ENCODE results near the gene PACSIN2. TPM values are rescaled to one million over a fixed set of nuclear protein-coding genes. Genes with fewer than 3 reads are reported as not detected.

The PACSIN2 gene
- total and polyA plus RNA-seq, 7 experiments from 2014 or later: 26.6 to 62.5 (median 36.3) TPM

DNA sequence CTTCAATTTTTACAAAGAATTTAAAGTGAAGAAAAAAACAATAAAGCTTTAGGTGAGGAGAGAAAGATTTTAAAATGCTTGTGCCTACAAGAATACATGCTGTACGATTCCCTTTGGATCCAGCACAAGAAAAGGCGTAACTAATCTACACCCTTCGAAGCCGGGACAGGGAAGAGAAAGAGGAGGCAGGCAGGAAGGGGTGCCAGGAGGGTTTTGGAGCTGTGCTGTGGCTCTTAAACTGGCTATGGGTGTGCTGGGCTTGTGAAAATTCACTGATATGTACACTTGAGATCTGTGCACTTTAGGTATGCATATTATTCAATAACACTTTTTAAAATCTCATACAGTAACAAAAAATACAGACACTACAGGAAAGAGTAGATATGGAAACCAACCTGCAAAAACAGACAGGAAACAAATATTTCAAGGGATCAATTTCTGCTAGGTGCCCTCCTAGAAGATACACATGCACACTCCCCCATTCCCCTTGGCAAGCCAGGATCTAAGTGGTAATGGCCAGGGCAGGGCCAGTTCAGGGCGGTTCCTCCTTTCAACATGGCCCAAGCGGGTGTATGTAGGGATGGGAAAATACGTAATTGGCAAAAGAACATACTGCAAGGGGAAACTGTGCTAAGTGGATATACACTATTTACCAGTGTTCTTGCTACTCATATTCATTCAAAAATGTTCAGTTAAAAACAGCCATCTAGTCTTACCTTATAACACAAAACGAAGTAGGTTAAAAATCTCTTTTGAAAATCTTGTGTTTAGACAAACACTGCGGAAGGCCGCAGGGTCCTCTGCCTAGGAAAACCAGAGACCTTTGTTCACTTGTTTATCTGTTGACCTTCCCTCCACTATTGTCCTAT is 54.2 kb downstream of the PACSIN2 start:
- ChIA-PET CTCF (no interaction called here), POLR2A (interaction anchor here (1.2 kb wide), 1 partner anchor 14 kb away, joined by 4 read pairs; no protein-coding TSS in a partner anchor)
- peak overlapping the region in 6 of 10 donors; percentile 2 to 72 (median 27) for H3K4me3 Mint-ChIP-seq
- Histone ChIP-seq H3K36me3 (ENCODE audit: control insufficient read depth in 2 of 3, insufficient read depth in 3 of 3, low read length in 3 of 3) (no peaks in the 10 kb centered on the region), H3K27ac (ENCODE audit: low read depth, low read length) (no peak overlapping the region), H3K4me1 (ENCODE audit: control insufficient read depth in 2 of 2, insufficient read depth in 2 of 2, low read length in 2 of 2) (peaks cover 0 to 23% of the 10 kb centered on the region in 2 donors), H3K27me3 (ENCODE audit: control insufficient read depth in 2 of 2, insufficient read depth in 2 of 2, low read length in 2 of 2) (no peaks in the 10 kb centered on the region), H3K9me3 (ENCODE audit: control insufficient read depth in 2 of 3, low read length in 3 of 3) (no peaks in the 10 kb centered on the region), H3K4me3 (ENCODE audit: low read length) (no peak overlapping the region)
- no peaks in the 10 kb centered on the region for H3K9me3 Mint-ChIP-seq
- peaks cover 43 to 88% (median 79%) of the 10 kb centered on the region in 7 donors for H3K4me1 Mint-ChIP-seq
- H3K27me3 Mint-ChIP-seq: no peaks in the 10 kb centered on the region
- peak overlapping the region in 8 of 9 donors; percentile 40 to 89 (median 64) for H3K27ac Mint-ChIP-seq
- DNase-seq (no peak), ATAC-seq (no peak)
- intact Hi-C loops (cut with micrococcal nuclease): loop anchor here in 1 of 2 donors (5.0 kb wide), 1 partner anchor 57 kb away; the partner anchor contains the start of gene PACSIN2
- peaks cover 2 to 22% (median 6%) of the 10 kb centered on the region in 5 donors for H3K36me3 Mint-ChIP-seq

GRCh38 chr22:42959576-42960509 is 55.1 kb downstream of the PACSIN2 start:
- POLR2A ChIA-PET: interaction anchor here (0.6 to 1.2 kb wide), 2 partner anchors 15 to 40 kb away, joined by 3 to 4 read pairs; no protein-coding TSS in a partner anchor
- Mint-ChIP-seq H3K27ac (peak overlapping the region; percentile 26 to 89 (median 61)), H3K9me3 (no peaks in the 10 kb centered on the region), H3K27me3 (no peaks in the 10 kb centered on the region), H3K4me1 (peaks cover 45 to 89% (median 80%) of the 10 kb centered on the region in 7 donors), H3K36me3 (peaks cover 4 to 20% (median 8%) of the 10 kb centered on the region in 5 donors), H3K4me3 (peak overlapping the region; percentile 45 to 75 (median 52))
- H3K4me1 ChIP-seq (ENCODE audit: control insufficient read depth in 2 of 2, insufficient read depth in 2 of 2, low read length in 2 of 2): peaks cover 0 to 23% of the 10 kb centered on the region in 2 donors
- no peak overlapping the region for H3K4me3 ChIP-seq (ENCODE audit: low read length)
- peak overlapping the region; percentile 43 for H3K27ac ChIP-seq (ENCODE audit: low read depth, low read length)
- peak in 1 of 9 donors; percentile 10 for DNase-seq
- ATAC-seq: peak; percentile 50
- H3K27me3 ChIP-seq (ENCODE audit: control insufficient read depth in 2 of 2, insufficient read depth in 2 of 2, low read length in 2 of 2): no peaks in the 10 kb centered on the region
- CTCF ChIA-PET: interaction anchor here (1.0 kb wide), 1 partner anchor 74 kb away, joined by 3 read pairs; no protein-coding TSS in a partner anchor
- H3K9me3 ChIP-seq (ENCODE audit: control insufficient read depth in 2 of 3, low read length in 3 of 3): no peaks in the 10 kb centered on the region
- no peaks in the 10 kb centered on the region for H3K36me3 ChIP-seq (ENCODE audit: control insufficient read depth in 2 of 3, insufficient read depth in 3 of 3, low read length in 3 of 3)
- intact Hi-C loops (cut with micrococcal nuclease): loop anchor here in 1 of 2 donors (5.0 kb wide), 1 partner anchor 57 kb away; the partner anchor contains the start of gene PACSIN2

- Histone ChIP-seq H3K9me3 (ENCODE audit: control insufficient read depth in 2 of 3, low read length in 3 of 3) (no peaks in the 10 kb centered on the region), H3K4me1 (ENCODE audit: control insufficient read depth in 2 of 2, insufficient read depth in 2 of 2, low read length in 2 of 2) (peaks cover 0 to 23% of the 10 kb centered on the region in 2 donors), H3K4me3 (ENCODE audit: low read length) (no peak overlapping the region), H3K36me3 (ENCODE audit: control insufficient read depth in 2 of 3, insufficient read depth in 3 of 3, low read length in 3 of 3) (no peaks in the 10 kb centered on the region), H3K27me3 (ENCODE audit: control insufficient read depth in 2 of 2, insufficient read depth in 2 of 2, low read length in 2 of 2) (no peaks in the 10 kb centered on the region), H3K27ac (ENCODE audit: low read depth, low read length) (no peak overlapping the region)
- intact Hi-C loops (cut with micrococcal nuclease): no loop called here
- Mint-ChIP-seq H3K9me3 (no peaks in the 10 kb centered on the region), H3K4me1 (peaks cover 46 to 87% (median 79%) of the 10 kb centered on the region in 7 donors), H3K27ac (peak overlapping the region in 8 of 9 donors; percentile 19 to 89 (median 71)), H3K4me3 (peak overlapping the region in 9 of 10 donors; percentile 6 to 72 (median 52)), H3K27me3 (no peaks in the 10 kb centered on the region), H3K36me3 (peaks cover 4 to 19% (median 8%) of the 10 kb centered on the region in 5 donors)
- no peak for DNase-seq
- no peak for ATAC-seq
- ChIA-PET POLR2A (no interaction called here), CTCF (interaction anchor here (1.0 kb wide), 1 partner anchor 75 kb away, joined by 3 read pairs; no protein-coding TSS in a partner anchor)
Measured at GRCh38 chr22:42958937-42959336, 56.0 kb downstream of the PACSIN2 start.

DNA sequence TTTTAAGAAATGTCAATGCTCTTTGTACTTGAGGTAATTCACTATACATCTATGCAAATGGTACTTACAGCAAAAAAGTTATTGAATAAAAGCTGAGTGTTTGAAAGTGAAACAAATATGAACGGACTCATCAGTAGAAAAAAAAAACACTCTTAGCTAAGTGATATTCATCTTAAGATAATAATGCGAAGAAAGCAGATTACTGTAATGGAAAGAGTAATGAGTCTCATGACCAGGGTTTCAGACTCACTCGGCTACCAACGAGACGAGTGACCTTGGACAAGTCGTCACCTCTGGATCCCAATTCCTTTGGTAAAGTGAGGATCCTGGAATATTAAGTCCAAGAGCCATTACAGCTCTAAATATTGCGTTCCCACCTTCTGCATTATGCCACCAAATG is 57.0 kb downstream of the PACSIN2 start:
- no peak for DNase-seq
- ChIA-PET CTCF (no interaction called here), POLR2A (interaction anchor here (0.9 kb wide), 1 partner anchor 26 kb away, joined by 3 read pairs; no protein-coding TSS in a partner anchor)
- intact Hi-C loops (cut with micrococcal nuclease): no loop called here
- Mint-ChIP-seq H3K4me1 (peaks cover 44 to 86% (median 79%) of the 10 kb centered on the region in 7 donors), H3K4me3 (no peak overlapping the region), H3K9me3 (no peaks in the 10 kb centered on the region), H3K27ac (peak overlapping the region in 1 of 9 donors; percentile 75), H3K27me3 (no peaks in the 10 kb centered on the region), H3K36me3 (peaks cover 4 to 17% (median 6%) of the 10 kb centered on the region in 5 donors)
- H3K4me3 ChIP-seq (ENCODE audit: low read length): no peak overlapping the region
- no peaks in the 10 kb centered on the region for H3K9me3 ChIP-seq (ENCODE audit: control insufficient read depth in 2 of 3, low read length in 3 of 3)
- H3K27me3 ChIP-seq (ENCODE audit: control insufficient read depth in 2 of 2, insufficient read depth in 2 of 2, low read length in 2 of 2): no peaks in the 10 kb centered on the region
- peaks cover 0 to 23% of the 10 kb centered on the region in 2 donors for H3K4me1 ChIP-seq (ENCODE audit: control insufficient read depth in 2 of 2, insufficient read depth in 2 of 2, low read length in 2 of 2)
- H3K27ac ChIP-seq (ENCODE audit: low read depth, low read length): no peak overlapping the region
- no peaks in the 10 kb centered on the region for H3K36me3 ChIP-seq (ENCODE audit: control insufficient read depth in 2 of 3, insufficient read depth in 3 of 3, low read length in 3 of 3)
- ATAC-seq: no peak

DNA sequence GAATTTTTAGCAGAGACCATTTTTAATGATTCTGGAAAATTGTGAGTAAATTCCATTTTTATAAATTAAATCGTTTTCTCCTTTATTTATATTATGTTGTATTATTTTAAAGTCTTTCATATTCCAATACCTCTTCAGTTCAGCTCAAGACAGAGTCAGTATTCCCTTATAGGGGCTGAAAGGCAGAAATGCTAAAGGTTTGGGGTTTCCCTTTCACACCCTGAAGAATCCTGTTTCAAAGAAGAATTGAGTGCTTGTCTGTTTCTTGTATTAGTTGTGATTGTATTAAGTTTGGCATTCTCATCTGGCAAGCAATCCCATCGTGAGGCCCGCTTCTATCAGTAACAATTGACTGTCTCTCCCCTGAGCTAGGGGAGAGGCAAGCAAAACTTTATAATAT is 57.4 kb downstream of the PACSIN2 start:
- no peak overlapping the region for H3K27ac Mint-ChIP-seq
- ChIA-PET CTCF (no interaction called here), POLR2A (interaction anchor here (0.9 kb wide), 1 partner anchor 25 kb away, joined by 3 read pairs; no protein-coding TSS in a partner anchor)
- Histone ChIP-seq H3K4me1 (ENCODE audit: control insufficient read depth in 2 of 2, insufficient read depth in 2 of 2, low read length in 2 of 2) (peaks cover 0 to 23% of the 10 kb centered on the region in 2 donors), H3K27ac (ENCODE audit: low read depth, low read length) (no peak overlapping the region), H3K9me3 (ENCODE audit: control insufficient read depth in 2 of 3, low read length in 3 of 3) (no peaks in the 10 kb centered on the region), H3K36me3 (ENCODE audit: control insufficient read depth in 2 of 3, insufficient read depth in 3 of 3, low read length in 3 of 3) (no peaks in the 10 kb centered on the region), H3K27me3 (ENCODE audit: control insufficient read depth in 2 of 2, insufficient read depth in 2 of 2, low read length in 2 of 2) (no peaks in the 10 kb centered on the region), H3K4me3 (ENCODE audit: low read length) (no peak overlapping the region)
- ATAC-seq: no peak
- no peak overlapping the region for H3K4me3 Mint-ChIP-seq
- intact Hi-C loops (cut with micrococcal nuclease): no loop called here
- peaks cover 40 to 82% (median 74%) of the 10 kb centered on the region in 7 donors for H3K4me1 Mint-ChIP-seq
- DNase-seq: no peak
- no peaks in the 10 kb centered on the region for H3K9me3 Mint-ChIP-seq
- H3K27me3 Mint-ChIP-seq: no peaks in the 10 kb centered on the region
- peaks cover 4 to 17% (median 6%) of the 10 kb centered on the region in 5 donors for H3K36me3 Mint-ChIP-seq

DNA sequence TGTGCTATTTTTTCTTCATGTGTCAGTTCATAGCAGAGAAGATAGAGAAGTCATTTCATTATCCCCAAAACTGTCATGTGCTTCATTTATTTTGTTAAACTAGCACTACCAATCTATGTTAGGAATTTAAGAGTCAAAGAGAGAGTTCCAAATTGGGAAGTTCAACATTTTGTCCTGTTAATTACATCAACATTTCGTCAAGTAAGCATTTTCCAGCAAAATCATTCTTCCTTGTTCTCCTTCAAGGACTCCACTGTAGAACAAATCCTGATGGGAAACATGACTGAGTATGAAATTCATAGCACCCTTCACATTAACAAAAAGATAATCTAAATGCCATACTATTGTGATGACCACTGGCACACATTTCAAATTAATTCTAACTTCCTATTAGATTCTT is 59.1 kb downstream of the PACSIN2 start:
- no peak overlapping the region for H3K27ac Mint-ChIP-seq
- Histone ChIP-seq H3K4me1 (ENCODE audit: control insufficient read depth in 2 of 2, insufficient read depth in 2 of 2, low read length in 2 of 2) (peaks cover 0 to 21% of the 10 kb centered on the region in 2 donors), H3K4me3 (ENCODE audit: low read length) (no peak overlapping the region), H3K9me3 (ENCODE audit: control insufficient read depth in 2 of 3, low read length in 3 of 3) (no peaks in the 10 kb centered on the region), H3K27me3 (ENCODE audit: control insufficient read depth in 2 of 2, insufficient read depth in 2 of 2, low read length in 2 of 2) (no peaks in the 10 kb centered on the region), H3K36me3 (ENCODE audit: control insufficient read depth in 2 of 3, insufficient read depth in 3 of 3, low read length in 3 of 3) (no peaks in the 10 kb centered on the region), H3K27ac (ENCODE audit: low read depth, low read length) (no peak overlapping the region)
- CTCF ChIA-PET: interaction anchor here (0.5 kb wide), 1 partner anchor 46 kb away, joined by 3 read pairs; no protein-coding TSS in a partner anchor
- peaks cover 28 to 80% (median 73%) of the 10 kb centered on the region in 7 donors for H3K4me1 Mint-ChIP-seq
- H3K4me3 Mint-ChIP-seq: no peak overlapping the region
- POLR2A ChIA-PET: no interaction called here
- DNase-seq (no peak), ATAC-seq (no peak)
- no peaks in the 10 kb centered on the region for H3K27me3 Mint-ChIP-seq
- H3K36me3 Mint-ChIP-seq: peaks cover 4 to 26% (median 6%) of the 10 kb centered on the region in 5 donors
- no peaks in the 10 kb centered on the region for H3K9me3 Mint-ChIP-seq
- intact Hi-C loops (cut with micrococcal nuclease): no loop called here

All from naive thymus-derived CD4-positive, alpha-beta T cell (primary cell).